ENCODE data around the gene MYCL. TPM values are rescaled to one million over a fixed set of nuclear protein-coding genes. Genes with fewer than 3 reads are reported as not detected.
A peak's percentile ranks its signal among the peaks of the same experiment; 100 is the strongest.

The MYCL gene
- total and polyA plus RNA-seq, 2 of the 13 experiments (the other 11 are each of a cell fraction or from before 2014, with no cell fraction given) = 0.31 to 1.7 TPM

GRCh38 chr1:39845569-39846566, 55.8 kb downstream of the MYCL start (continued):
- TF ChIP-seq USF2 (IDR thresholded peaks at IDR 0.05; ENCODE audit: low read depth, low read length) (no peak), USF2 (CRISPR knock-in tag; IDR thresholded peaks at IDR 0.05; ENCODE audit: borderline replicate concordance) (peak; percentile 58; the same call in 1 of the 2 replicates), ZNF629 (CRISPR knock-in tag; conservative IDR thresholded peaks at IDR 0.05) (no peak), HOXA3 (CRISPR knock-in tag; IDR thresholded peaks at IDR 0.05) (no peak), ZBTB3 (CRISPR knock-in tag; IDR thresholded peaks at IDR 0.05; ENCODE audit: borderline replicate concordance, low read depth) (no peak), JDP2 (CRISPR knock-in tag; IDR thresholded peaks at IDR 0.05; ENCODE audit: borderline replicate concordance) (no peak), ZNF678 (CRISPR knock-in tag; IDR thresholded peaks at IDR 0.05) (no peak), ZNF792 (CRISPR knock-in tag; IDR thresholded peaks at IDR 0.05) (no peak), MAX (IDR thresholded peaks at IDR 0.05) (0 out of 2 replicates have a peak, but pooled peaks have one; percentile 17), NFRKB (IDR thresholded peaks at IDR 0.05) (no peak), ZSCAN9 (CRISPR knock-in tag; IDR thresholded peaks at IDR 0.05; ENCODE audit: borderline replicate concordance) (no peak), GATA4 (IDR thresholded peaks at IDR 0.05; ENCODE audit: borderline replicate concordance, low read depth) (no peak), CBX5 (CRISPR knock-in tag; IDR thresholded peaks at IDR 0.05; ENCODE audit: borderline replicate concordance) (no peak), PHF5A (CRISPR knock-in tag; IDR thresholded peaks at IDR 0.05; ENCODE audit: low read depth, unreplicated experiment) (no peak), MNT (IDR thresholded peaks at IDR 0.05) (no peak), ZFP41 (CRISPR knock-in tag; IDR thresholded peaks at IDR 0.05; ENCODE audit: borderline replicate concordance) (no peak), NR2F1 (CRISPR knock-in tag; IDR thresholded peaks at IDR 0.05) (no peak; a peak in 1 of 4 replicates), SRSF1 (optimal IDR thresholded peaks at IDR 0.05; ENCODE audit: low read depth, low read length) (no peak), TARDBP (CRISPR knock-in tag; IDR thresholded peaks at IDR 0.05) (no peak), ARNT (IDR thresholded peaks at IDR 0.05) (no peak)
- TF ChIP-seq, protein P1, sequence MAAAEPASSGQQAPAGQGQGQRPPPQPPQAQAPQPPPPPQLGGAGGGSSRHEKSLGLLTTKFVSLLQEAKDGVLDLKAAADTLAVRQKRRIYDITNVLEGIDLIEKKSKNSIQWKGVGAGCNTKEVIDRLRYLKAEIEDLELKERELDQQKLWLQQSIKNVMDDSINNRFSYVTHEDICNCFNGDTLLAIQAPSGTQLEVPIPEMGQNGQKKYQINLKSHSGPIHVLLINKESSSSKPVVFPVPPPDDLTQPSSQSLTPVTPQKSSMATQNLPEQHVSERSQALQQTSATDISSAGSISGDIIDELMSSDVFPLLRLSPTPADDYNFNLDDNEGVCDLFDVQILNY (CRISPR knock-in tag; conservative IDR thresholded peaks at IDR 0.05) = no peak
